ENCODE data around the gene UBE2E2.
"Not testable (repeated sequence)": the region's sequence is repeated elsewhere in the genome, so short reads cannot be mapped to it uniquely, and the experiment has no call there.

UBE2E2 gene

DNA sequence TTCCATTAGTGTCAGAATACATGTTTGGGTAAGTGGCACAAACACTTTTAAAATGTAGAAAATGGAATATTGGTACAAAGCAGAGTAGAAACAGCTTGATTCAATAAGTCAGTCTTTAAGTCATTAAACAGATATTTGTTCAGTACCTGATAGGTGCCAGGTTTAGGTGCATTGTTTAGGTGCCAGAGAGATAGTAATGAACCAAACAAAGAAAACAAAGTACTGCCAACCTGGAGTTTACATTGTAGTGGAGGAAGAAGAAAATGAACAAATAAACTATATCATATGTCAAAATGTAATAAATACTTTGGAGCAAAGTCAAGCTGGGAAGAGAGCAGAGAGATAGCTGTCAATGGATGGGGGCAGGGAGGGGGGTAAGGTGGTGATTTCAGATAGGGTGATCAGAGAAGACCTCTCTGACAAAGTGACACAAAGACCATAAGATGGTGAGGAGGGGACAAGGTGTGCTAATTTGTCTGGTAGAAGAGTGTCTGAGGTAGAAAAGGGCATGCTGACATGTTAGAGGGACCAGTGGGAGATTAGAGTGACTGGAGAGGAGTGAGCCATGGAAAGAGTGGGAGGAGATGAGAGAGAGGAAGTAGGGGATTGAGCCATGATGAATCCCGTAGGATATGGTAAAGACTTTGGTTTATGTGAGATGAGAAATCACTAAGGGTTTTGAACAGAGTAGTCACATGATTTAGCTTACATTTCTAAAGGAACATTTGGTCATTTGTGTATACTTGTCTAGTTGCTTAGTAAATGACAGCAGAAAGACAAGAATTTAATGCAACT is 128.2 kb downstream of the UBE2E2 start:
- no peak for DNase-seq

DNA sequence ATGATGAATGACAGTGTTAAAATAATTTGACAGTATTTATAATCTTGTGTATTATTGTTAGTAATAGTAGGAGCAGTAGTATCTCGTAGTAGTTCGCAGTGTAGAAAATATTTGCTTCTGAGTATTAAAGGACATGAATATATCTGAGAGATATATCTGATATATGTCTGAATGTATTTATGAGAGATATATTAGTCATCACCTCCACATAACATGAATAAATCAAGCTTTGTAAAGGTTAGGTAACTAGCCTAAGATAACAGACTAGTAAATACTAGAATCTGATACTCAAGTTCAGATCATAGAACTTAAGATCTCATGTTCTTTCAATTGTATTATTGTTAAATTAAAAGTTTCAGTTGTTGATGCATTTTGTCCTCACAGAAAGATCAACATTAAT is 130.5 kb downstream of the UBE2E2 start:
- DNase-seq = no peak

DNA sequence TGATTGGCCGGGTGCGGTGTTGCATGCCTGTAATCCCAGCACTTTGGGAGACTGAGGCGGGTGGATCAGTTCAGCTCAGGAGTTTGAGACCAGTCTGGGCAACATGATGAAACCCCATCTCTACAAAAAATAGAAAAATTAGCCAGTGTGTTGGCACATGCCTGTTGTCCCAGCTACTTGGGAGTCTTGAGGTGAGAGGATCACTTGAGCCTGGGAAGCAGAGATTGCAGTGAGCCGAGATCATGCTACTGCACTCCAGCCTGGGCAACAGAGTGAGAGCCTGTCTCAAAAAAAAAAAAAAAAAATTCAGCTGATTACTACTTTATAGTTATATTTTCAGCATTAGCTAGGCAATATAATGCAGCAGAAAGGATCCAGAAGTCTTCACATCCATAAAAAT is 133.7 kb downstream of the UBE2E2 start:
- not testable (repeated sequence) for DNase-seq

DNA sequence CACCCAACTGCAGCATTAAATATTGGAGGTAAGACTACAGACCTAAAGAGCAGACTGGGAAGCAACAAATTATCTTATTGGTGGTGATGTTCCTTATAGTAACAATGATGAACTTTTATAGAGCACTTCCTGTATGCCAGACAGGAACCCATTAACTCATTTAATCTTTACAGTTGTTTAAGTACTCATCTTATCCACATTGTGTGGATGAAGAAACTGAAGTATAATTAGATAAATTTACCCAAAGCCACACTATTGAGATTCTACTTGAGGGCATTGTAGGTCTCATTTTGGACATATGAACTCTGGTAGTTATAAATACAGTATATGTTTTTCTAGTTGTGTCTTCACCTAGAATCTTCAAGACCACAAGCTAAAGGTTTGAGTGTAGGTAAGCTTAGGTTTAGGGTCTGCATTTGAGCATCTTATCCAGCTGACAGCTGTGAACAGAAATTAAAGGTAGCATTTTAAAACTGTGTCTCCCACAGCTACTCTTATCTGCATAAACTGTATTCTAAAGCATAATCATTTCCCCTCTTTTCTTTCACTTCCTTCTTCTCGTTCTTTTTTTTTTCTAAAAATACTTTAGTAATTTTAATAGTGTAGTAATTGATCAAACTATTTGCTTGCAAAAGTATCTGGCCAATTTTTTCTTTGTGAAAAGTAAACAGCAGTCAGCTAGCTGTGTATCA is 138.2 kb downstream of the UBE2E2 start:
- DNase-seq = no peak

DNA sequence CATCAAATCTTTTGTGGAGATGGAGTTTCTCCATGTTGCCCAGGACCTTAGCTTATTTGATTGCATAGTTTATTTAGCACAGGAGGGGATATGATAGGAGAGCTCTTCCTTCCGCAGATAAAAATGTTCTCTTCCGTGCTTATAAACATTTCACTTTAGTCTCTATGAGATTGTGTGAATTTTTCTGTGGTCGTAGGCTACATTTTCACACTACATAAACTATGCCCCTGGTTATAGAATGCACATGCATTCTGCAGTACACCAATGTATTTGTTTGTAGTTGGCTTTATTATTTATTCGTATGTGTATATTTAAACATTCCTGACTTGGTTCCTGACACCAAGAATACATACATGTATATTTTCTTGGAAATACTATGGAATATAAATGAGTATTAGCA is 139.2 kb downstream of the UBE2E2 start:
- DNase-seq = no peak

DNA sequence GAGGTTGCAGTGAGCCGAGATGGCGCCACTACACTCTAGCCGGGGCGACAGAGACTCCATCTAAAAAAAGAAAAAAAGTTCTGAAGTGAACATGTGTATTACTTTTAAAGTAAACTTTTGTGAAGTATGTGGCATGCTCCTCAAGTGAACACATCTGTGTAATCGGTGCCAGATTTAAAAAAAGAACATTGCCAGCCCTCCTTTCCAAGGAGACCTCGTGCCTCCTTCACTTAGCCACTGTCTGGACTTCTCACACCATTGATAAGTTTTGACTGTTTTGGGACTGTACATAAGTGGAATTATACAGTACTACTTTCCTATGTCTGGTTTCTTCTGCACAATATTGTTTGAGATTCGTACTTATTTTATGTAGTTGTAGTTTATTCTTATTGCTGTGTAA is 140.4 kb downstream of the UBE2E2 start:
- no peak for DNase-seq

DNA sequence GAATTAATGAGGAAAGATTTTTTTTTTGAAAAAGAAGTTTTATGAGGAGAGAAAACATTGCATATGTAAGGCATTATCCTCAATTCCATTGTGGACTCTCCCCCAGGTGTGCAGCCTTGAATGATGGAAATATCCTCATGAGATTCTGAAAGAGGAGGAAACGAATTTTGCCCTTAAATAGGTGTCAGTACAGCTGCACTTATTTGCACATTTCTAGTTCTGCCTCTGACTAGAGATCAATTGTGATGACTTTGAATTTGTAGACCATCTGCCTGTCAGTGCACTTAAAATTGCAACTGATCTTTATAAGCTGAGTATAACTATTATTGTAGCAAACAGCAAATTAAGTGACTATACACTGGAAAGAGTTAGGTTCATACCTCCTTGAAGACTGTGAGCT is 141.8 kb downstream of the UBE2E2 start:
- DNase-seq = no peak

DNA sequence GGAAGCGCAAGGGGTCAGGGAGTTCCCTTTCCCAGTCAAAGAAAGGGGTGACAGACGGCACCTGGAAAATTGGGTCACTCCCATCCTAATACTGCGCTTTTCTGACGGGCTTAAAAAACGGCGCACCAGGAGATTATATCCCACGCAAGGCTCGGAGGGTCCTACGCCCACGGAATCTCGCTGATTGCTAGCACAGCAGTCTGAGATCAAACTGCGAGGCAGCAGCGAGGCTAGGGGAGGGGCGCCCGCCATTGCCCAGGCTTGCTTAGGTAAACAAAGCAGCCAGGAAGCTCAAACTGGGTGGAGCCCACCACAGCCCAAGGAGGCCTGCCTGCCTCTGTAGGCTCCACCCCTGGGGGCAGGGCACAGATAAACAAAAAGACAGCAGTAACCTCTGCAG is 146.3 kb downstream of the UBE2E2 start:
- DNase-seq = not testable (repeated sequence)

DNA sequence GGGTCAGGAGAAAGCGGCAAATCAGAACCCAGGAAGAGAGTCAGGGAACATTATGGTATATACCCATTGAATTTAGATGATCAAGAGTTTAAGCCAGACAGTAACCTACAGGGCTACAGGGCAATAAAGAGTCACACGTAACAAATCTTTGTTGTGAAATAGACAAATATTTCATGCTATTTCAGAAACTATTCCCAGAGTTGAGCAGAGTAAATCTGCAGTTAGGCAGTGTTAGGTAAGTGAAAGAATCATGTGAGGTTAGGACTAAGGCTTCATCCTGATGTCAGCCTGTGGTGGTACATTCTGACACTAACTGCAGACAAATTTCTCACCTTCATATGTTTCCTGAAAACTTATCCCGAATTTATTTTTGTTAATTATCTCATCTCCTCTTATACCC is 153.0 kb downstream of the UBE2E2 start:
- DNase-seq = no peak

DNA sequence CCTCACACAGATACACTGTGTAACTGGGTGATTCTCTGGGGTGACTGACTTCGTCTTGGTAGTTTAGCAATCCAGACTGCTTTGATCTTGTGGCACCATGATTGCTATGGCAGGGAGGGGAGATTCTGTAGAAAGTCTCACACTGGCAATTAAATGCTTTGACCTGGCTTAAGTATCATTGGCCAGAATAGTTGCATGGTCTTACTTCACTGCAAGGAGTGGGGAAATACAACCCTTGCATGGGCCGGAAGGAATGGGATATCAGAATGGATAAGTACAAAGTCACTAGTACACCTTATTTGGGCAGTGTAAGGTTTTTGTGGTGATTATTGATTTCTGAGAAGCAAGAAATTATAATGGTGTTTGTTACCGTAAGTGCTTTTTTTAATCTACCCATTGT is 153.8 kb downstream of the UBE2E2 start:
- DNase-seq = no peak

DNA sequence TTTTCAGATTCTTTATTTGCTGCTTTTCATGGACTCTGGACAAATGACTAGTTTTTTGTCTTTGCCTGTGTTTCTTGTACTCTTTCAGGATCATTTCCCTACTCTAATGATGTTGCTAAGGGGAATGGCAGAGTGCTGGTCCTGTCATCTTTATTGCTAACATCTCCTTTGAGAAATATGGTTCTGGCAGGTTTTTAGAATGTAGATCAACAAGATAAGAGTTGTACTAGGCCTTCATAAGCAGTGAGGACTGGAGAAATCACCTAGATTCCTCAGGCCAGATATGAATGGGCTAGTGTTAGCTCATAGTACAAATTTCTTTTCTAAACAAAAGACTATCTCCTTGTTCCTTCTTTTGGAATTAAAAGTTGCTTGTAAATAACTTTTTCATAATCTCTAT is 156.0 kb downstream of the UBE2E2 start:
- no peak for DNase-seq

DNA sequence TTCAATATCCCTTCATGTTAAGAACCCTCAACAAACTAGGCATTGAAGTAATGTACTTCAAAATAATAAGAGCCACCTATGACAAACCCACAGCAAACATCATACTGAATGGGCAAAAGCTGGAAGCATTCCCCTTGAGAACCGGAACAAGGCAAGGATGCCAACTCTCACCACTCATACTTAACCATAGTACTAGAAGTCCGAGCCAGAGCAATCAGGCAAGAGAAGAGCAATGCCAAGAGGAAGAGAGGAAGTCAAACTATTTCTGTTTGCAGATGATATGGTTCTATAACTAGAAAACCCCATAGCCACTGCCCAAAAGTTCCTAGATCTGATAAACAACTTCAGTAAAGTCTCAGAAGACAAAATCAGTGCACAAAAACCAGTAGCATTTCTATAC is 161.9 kb downstream of the UBE2E2 start:
- no peak for DNase-seq

DNA sequence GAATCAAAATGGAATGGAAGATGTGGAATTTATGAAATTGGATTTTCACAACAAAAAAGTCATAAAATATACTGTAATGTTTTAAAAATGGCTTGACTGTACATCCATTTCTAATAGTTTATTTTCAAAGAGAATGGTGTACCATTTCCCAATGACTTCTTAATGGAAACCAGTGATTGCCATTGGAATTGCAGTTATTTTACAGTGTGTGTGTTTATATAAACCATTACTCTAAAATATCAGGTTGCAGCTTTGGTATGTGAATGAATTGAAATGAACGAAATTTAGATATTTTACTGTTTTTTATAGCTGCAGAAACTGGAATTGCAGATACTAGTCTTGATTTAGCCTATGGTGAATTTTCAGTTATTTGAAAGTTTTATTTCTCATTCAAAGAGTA is 165.6 kb downstream of the UBE2E2 start:
- no peak for DNase-seq

DNA sequence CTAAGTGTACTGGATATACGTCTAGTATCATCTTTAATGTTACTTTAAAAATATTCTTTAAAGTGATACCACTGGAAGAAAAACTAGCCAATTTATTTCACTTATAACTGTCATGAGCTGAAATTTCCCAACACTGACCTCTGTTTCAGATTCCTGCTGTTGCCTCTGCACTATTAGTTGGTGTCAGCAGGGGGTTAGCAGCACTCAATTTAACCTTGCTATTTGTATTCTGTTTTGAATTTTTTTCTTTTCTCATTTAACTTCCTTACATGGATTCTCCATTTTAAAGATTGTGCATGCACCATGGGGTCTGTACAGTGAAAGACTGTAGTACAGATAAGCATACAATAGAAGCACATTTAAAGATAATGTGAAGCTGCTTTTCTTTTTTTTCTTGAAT is 169.2 kb downstream of the UBE2E2 start:
- no peak for DNase-seq

DNA sequence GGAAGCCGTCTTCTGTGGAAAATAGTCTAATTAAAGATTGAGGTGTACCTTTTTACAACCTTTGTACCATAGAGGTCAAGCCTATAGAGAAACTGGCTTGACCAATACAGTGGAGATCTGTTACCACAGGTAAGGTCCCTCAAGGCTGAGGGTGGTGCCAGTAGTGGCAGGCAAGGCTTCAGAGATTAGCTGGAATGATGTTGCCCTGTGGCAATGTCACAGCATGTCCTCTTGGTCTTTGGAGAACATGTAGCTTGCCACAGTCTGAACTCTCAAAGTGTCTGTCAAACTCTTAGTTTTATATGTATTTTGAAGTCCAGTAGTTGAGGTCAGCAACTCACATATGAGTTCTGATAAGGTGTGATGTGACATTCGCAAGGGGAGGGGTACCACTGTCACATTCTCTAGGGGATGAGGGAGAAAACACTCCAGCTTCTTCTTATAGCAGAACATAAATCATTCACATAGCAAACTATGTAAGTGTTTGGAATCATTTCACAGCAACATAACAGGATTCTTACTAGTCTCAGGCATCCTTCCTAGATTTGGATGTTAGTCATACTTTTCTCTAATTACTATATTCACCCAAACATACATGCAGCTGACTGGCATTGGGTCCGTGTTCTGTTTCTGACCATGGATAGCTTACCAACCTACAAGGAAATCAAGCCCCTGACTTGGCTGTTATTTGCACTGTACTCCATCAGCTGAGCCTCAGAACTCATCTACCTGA is 173.6 kb downstream of the UBE2E2 start:
- no peak for DNase-seq

DNA sequence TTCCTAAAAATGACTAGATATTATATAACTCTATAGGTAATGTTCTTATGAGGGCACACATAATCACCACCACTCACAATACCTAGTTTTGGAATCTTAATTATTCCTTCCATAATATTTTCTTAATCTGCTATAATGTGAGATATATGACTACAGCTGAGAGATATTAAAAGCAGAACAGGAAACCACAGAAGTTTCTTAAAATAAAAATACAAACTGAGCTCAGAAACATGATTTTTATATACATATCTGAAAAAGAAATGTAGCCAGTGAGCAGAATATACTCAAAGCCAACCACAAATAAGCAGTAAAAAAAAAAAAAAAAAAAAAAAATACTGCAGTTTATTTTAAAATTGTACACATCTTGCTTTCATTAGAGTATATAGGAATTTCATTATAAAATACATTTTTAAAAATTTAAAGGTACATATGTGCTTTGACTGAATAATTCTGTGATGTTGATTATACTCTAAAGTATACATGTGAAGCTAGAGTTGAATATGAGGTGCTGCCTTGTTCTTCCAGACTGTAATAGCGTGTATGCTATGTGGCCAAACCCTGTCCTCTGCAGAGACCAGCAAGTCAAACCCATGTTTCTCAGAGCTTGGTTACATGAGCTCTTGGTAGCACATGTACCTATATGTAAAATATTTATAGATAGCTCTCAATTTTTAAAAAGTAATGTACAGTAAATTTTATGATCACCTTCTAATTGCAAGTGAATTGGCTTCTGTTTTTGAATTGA is 175.0 kb downstream of the UBE2E2 start:
- DNase-seq = no peak

DNA sequence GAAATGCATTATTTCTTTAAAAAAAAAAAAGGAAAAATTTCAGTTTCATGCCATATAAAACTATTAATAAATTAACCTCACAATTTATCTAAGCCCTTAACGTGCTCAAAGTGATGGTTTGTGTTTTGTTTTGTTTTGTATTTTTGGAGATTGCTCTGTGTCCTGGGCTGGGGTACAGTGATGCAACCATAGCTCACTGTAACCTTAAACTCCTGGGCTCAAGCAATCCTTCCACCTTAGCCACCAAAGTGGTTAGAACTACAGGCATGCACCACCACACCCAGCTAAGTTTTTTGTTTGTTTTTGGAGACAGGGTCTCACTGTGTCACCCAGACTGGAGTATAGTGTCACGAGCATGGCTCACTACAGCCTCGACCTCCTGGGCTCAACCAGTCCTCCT is 180.7 kb downstream of the UBE2E2 start:
- no peak for DNase-seq

DNA sequence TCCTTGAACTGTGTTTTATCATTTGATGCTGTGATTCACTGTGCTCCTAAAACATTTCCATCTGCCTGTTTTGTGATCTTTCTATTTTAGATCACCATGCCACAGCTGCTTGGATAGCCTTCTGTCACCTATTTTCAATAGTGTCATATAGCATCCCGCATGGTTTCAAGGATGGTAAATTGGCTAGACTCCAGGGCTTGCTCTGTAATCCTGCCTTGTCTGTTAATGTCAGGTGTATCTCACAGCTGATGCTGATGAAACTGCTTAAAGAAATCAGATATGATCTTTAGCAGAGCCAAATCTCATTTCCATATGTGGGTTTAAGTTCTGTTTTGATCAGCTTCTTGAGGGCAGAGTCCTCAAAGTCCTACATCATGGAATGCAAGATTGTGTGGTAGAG is 182.2 kb downstream of the UBE2E2 start:
- no peak for DNase-seq

DNA sequence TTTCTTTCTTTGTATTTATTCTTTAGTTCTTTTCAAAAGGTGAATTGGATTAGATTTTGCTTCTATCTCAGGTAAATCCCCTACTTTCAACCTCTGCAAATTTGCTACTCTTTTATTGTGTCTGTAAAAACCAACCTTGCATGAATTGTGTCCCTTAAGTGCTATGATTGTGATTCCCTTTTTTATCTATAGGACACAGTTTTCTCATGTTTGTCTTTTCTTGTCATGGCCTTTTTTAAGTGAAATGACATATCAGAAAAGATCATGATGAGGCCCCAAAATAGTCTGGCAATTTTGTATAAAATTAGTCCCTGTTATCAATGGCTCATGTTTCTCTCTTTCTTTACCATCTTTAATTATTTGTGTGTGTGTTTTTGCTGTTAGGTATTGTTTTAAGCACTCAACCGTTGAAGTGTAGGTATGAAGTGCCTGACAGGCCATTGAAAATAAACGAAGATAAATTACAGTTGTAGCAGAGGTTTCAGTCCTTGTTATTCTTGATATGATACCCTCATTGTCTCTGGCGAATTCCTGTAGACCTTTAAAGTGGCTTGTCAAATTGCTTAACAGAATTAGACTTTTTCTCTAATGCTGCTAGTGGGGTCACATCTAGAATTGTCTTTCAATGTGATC is 184.3 kb downstream of the UBE2E2 start:
- DNase-seq = no peak

DNA sequence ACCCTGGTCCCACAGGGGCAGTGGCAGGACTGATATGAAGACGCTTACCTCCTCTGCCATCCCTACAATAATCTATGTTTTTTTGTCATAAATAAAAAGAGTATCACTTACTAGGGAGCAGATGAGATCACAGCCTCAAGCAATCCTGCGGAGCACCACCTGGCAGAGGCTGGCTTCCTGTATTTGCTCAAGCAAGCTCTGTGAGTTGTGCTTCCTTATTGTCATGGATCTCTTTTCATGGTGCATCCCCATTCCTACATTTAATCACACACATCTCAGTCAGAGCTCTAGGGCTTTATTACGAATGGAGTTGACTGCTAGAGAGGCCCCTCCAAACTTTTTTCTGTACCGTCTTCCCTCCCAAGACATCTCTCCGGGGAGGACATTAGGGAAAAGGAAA is 186.0 kb downstream of the UBE2E2 start:
- no peak for DNase-seq

DNA sequence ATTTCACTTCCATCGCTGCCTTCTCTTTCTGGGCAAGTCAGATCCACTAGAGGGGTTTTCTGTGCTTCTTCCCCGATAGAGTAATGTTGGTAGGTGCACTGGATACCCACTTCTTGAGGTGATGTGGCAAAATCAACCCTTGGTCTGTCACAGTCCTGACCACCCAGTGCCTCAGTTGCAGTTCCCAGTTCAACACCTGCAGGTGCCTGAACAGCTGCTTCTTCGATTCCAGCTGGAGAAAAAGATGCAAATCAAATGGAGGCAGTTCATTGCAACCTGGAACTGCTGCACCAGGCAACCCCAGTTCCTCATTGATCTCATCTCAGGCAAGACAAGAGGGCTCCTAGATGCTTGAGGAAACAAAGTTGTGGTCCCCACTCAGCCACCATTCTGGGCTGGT is 186.6 kb downstream of the UBE2E2 start:
- no peak for DNase-seq

DNA sequence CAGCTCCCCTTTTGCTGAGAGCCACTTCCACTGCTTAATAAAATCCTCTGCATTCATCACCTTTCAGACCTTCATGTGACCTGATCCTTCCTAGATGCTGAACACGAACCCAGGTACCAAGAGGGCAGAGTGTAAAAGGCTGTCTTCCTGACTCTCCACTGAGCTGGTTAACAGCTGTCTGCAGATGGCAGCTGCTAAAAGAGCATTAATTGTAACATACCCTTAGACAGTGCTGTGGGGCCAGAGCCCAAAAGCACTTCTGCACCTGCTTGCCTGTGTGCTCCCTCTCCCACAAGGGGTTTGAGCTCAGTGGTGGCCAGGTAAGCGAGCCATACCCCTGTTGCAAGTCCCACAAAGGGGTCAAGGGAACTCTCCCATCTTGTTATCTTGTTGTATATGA is 187.3 kb downstream of the UBE2E2 start:
- DNase-seq = no peak
